ENCODE data around the gene PAK2. TPM values are rescaled to one million over a fixed set of nuclear protein-coding genes. Genes with fewer than 3 reads are reported as not detected.
A peak's percentile ranks its signal among the peaks of the same experiment; 100 is the strongest.
"Not testable (repeated sequence)": the region's sequence is repeated elsewhere in the genome, so short reads cannot be mapped to it uniquely, and the experiment has no call there.

Gene PAK2
- total and polyA plus RNA-seq, 2 donors = 29.1 to 47.4 TPM

DNA sequence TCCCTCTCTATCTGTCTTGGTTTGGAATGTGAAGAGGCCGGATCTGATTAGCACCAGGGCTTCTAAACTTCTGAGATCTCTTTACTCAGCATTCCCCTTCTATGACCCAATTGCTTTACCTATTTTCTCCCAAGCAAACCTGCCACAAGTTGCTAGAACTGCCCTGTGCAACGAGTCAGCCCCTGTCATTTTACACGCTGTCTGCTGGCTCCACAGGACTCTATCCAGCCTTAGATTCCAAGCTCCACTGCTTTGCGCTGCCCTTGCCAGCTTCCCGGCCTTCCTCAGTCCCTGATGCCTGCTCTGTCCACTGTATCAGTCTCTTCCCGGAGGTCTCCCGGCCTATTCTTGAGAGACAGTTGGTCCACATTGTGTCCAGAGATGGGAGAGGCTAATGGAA lies 39.9 kb upstream of the PAK2 start:
- peaks cover 0 to 8% of the 10 kb centered on the region in 2 donors for H3K9me3 ChIP-seq (ENCODE audit: control insufficient read depth in 2 of 2, insufficient read depth in 1 of 2, low read length in 1 of 2)
- no peak overlapping the region for H3K27ac ChIP-seq (ENCODE audit: low read depth in 1 of 2, low read length in 1 of 2)
- no peaks in the 10 kb centered on the region for H3K4me1 ChIP-seq (ENCODE audit: control insufficient read depth in 2 of 2, insufficient read depth in 2 of 2, low read length in 2 of 2)
- no peak for DNase-seq (ENCODE audit: low read depth in 6 of 9, low spot score in 9 of 9)
- no peaks in the 10 kb centered on the region for H3K36me3 ChIP-seq (ENCODE audit: control insufficient read depth in 2 of 2, insufficient read depth in 2 of 2, low read length in 1 of 2)
- no peaks in the 10 kb centered on the region for H3K27me3 ChIP-seq (ENCODE audit: control insufficient read depth in 2 of 2, insufficient read depth in 1 of 2, low read length in 1 of 2)
- no peak overlapping the region for H3K4me3 ChIP-seq (ENCODE audit: low read length in 2 of 2)
- 97% methylated on average over 7 of the region's 7 CpGs for WGBS

GRCh38 chr3:196700801-196701200 lies 38.9 kb upstream of the PAK2 start:
- Histone ChIP-seq H3K4me1 (ENCODE audit: control insufficient read depth in 2 of 2, insufficient read depth in 2 of 2, low read length in 2 of 2) (no peaks in the 10 kb centered on the region), H3K4me3 (ENCODE audit: low read length in 2 of 2) (no peak overlapping the region), H3K9me3 (ENCODE audit: control insufficient read depth in 2 of 2, insufficient read depth in 1 of 2, low read length in 1 of 2) (no peaks in the 10 kb centered on the region), H3K36me3 (ENCODE audit: control insufficient read depth in 2 of 2, insufficient read depth in 2 of 2, low read length in 1 of 2) (no peaks in the 10 kb centered on the region), H3K27me3 (ENCODE audit: control insufficient read depth in 2 of 2, insufficient read depth in 1 of 2, low read length in 1 of 2) (no peaks in the 10 kb centered on the region), H3K27ac (ENCODE audit: low read depth in 1 of 2, low read length in 1 of 2) (no peak overlapping the region)
- WGBS = 95% methylated on average over 4 of the region's 4 CpGs
- DNase-seq (ENCODE audit: low read depth in 6 of 9, low spot score in 9 of 9) = no peak

GRCh38 chr3:196706327-196706726 lies 33.3 kb upstream of the PAK2 start:
- no peaks in the 10 kb centered on the region for H3K9me3 ChIP-seq (ENCODE audit: control insufficient read depth in 2 of 2, insufficient read depth in 1 of 2, low read length in 1 of 2)
- H3K27ac ChIP-seq (ENCODE audit: low read depth in 1 of 2, low read length in 1 of 2) = no peak overlapping the region
- no peak for DNase-seq (ENCODE audit: low read depth in 6 of 9, low spot score in 9 of 9)
- H3K36me3 ChIP-seq (ENCODE audit: control insufficient read depth in 2 of 2, insufficient read depth in 2 of 2, low read length in 1 of 2) = peaks cover 0 to 5% of the 10 kb centered on the region in 2 donors
- H3K4me1 ChIP-seq (ENCODE audit: control insufficient read depth in 2 of 2, insufficient read depth in 2 of 2, low read length in 2 of 2) = peaks cover 2 to 4% of the 10 kb centered on the region in 2 donors
- H3K4me3 ChIP-seq (ENCODE audit: low read length in 2 of 2) = no peak overlapping the region
- WGBS = 75% methylated on average over 5 of the region's 5 CpGs
- no peaks in the 10 kb centered on the region for H3K27me3 ChIP-seq (ENCODE audit: control insufficient read depth in 2 of 2, insufficient read depth in 1 of 2, low read length in 1 of 2)

- H3K27me3 ChIP-seq (ENCODE audit: control insufficient read depth in 2 of 2, insufficient read depth in 1 of 2, low read length in 1 of 2) = no peaks in the 10 kb centered on the region
- no peak overlapping the region for H3K27ac ChIP-seq (ENCODE audit: low read depth in 1 of 2, low read length in 1 of 2)
- no peak for DNase-seq (ENCODE audit: low read depth in 6 of 9, low spot score in 9 of 9)
Measured at GRCh38 chr3:196706731-196707130, 32.9 kb upstream of the PAK2 start.

GRCh38 chr3:196707566-196707965 lies 32.1 kb upstream of the PAK2 start:
- H3K27me3 ChIP-seq (ENCODE audit: control insufficient read depth in 2 of 2, insufficient read depth in 1 of 2, low read length in 1 of 2) = no peaks in the 10 kb centered on the region
- no peaks in the 10 kb centered on the region for H3K9me3 ChIP-seq (ENCODE audit: control insufficient read depth in 2 of 2, insufficient read depth in 1 of 2, low read length in 1 of 2)
- peaks cover 0 to 5% of the 10 kb centered on the region in 2 donors for H3K36me3 ChIP-seq (ENCODE audit: control insufficient read depth in 2 of 2, insufficient read depth in 2 of 2, low read length in 1 of 2)
- WGBS = 96% methylated on average over 8 of the region's 8 CpGs
- peaks cover 5 to 8% of the 10 kb centered on the region in 2 donors for H3K4me1 ChIP-seq (ENCODE audit: control insufficient read depth in 2 of 2, insufficient read depth in 2 of 2, low read length in 2 of 2)
- DNase-seq (ENCODE audit: low read depth in 6 of 9, low spot score in 9 of 9) = no peak
- H3K4me3 ChIP-seq (ENCODE audit: low read length in 2 of 2) = no peak overlapping the region
- no peak overlapping the region for H3K27ac ChIP-seq (ENCODE audit: low read depth in 1 of 2, low read length in 1 of 2)

More at GRCh38 chr3:196706731-196707130, 32.9 kb upstream of the PAK2 start:
- no peaks in the 10 kb centered on the region for H3K9me3 ChIP-seq (ENCODE audit: control insufficient read depth in 2 of 2, insufficient read depth in 1 of 2, low read length in 1 of 2)
- H3K4me1 ChIP-seq (ENCODE audit: control insufficient read depth in 2 of 2, insufficient read depth in 2 of 2, low read length in 2 of 2) = peaks cover 5 to 8% of the 10 kb centered on the region in 2 donors
- WGBS = 100% methylated on average over 4 of the region's 4 CpGs
- no peak overlapping the region for H3K4me3 ChIP-seq (ENCODE audit: low read length in 2 of 2)
- peaks cover 0 to 5% of the 10 kb centered on the region in 2 donors for H3K36me3 ChIP-seq (ENCODE audit: control insufficient read depth in 2 of 2, insufficient read depth in 2 of 2, low read length in 1 of 2)

- Histone ChIP-seq H3K4me3 (ENCODE audit: low read length in 2 of 2) (no peak overlapping the region), H3K9me3 (ENCODE audit: control insufficient read depth in 2 of 2, insufficient read depth in 1 of 2, low read length in 1 of 2) (no peaks in the 10 kb centered on the region), H3K27me3 (ENCODE audit: control insufficient read depth in 2 of 2, insufficient read depth in 1 of 2, low read length in 1 of 2) (no peaks in the 10 kb centered on the region), H3K36me3 (ENCODE audit: control insufficient read depth in 2 of 2, insufficient read depth in 2 of 2, low read length in 1 of 2) (peaks cover 0 to 5% of the 10 kb centered on the region in 2 donors), H3K27ac (ENCODE audit: low read depth in 1 of 2, low read length in 1 of 2) (no peak overlapping the region), H3K4me1 (ENCODE audit: control insufficient read depth in 2 of 2, insufficient read depth in 2 of 2, low read length in 2 of 2) (peaks cover 5 to 12% of the 10 kb centered on the region in 2 donors)
- WGBS = 96% methylated on average over 7 of the region's 7 CpGs
- no peak for DNase-seq (ENCODE audit: low read depth in 6 of 9, low spot score in 9 of 9)
Measured at GRCh38 chr3:196708467-196708866, 31.2 kb upstream of the PAK2 start.

- WGBS = under 1% methylated on average over 68 of the region's 68 CpGs
- Histone ChIP-seq H3K9me3 (ENCODE audit: control insufficient read depth in 2 of 2, insufficient read depth in 1 of 2, low read length in 1 of 2) (no peaks in the 10 kb centered on the region), H3K4me1 (ENCODE audit: control insufficient read depth in 2 of 2, insufficient read depth in 2 of 2, low read length in 2 of 2) (peaks cover 5 to 16% of the 10 kb centered on the region in 2 donors), H3K27me3 (ENCODE audit: control insufficient read depth in 2 of 2, insufficient read depth in 1 of 2, low read length in 1 of 2) (no peaks in the 10 kb centered on the region), H3K36me3 (ENCODE audit: control insufficient read depth in 2 of 2, insufficient read depth in 2 of 2, low read length in 1 of 2) (peaks cover 0 to 5% of the 10 kb centered on the region in 2 donors), H3K27ac (ENCODE audit: low read depth in 1 of 2, low read length in 1 of 2) (peak within 1 kb of the TSS; percentile 97 to 98), H3K4me3 (ENCODE audit: low read length in 2 of 2) (peak within 1 kb of the TSS; percentile 84 to 95)
- DNase-seq (ENCODE audit: low read depth in 6 of 9, low spot score in 9 of 9) = peak; percentile 65 to 94 (median 85)
Measured at GRCh38 chr3:196711838-196712513, 27.7 kb upstream of the PAK2 start, which contains the start of the genes CEP19 and PIGX. Gene CEP19 (minus strand): TSS chr3:196712250. CDS start chr3:196708657, 3,593 bp downstream. Gene PIGX (plus strand): TSS chr3:196712377.

DNA sequence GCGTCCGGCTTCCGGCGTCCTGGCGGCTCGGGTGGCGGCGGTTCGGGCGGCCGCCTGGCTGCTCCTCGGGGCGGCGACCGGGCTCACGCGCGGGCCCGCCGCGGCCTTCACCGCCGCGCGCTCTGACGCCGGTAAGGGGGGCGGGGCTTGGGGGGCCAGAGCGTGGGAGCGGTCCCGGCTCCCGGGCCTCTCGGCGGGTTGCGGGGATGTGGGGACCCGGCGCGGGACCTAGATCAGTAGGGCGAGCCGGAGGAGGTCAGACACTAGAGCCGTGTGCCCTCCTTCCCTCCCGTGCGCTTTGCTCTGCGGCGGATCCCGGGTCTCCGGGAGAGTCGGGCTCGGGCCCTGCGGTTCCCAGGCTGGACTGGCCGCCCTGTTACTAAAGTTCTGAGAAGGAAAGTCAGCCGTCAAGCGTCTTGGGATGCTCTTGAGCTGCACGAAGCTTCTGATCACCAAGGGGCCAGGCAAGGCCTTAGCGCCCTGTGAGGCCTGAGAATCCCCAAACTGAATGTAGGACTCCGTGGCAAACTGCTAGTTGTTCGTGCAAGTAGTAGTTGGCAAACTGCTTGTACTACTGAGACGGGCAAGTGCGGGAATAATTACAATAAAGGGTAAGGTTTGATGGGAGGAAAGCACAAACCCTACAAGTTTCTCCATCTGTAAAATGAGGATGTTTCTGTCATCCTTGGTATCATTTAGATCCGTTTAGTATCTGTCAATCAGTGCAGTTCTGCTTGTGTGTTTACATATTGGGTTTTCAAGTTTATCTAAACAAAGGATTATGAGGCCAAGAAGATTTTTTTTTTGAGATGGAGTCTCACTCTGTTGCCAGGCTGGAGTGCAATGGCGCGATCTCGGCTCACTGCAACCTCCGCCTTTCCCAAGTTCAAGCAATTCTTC lies 26.9 kb upstream of the PAK2 start:
- peak overlapping the region; percentile 84 to 95 for H3K4me3 ChIP-seq (ENCODE audit: low read length in 2 of 2)
- 7% methylated on average over 64 of the region's 64 CpGs for WGBS
- peak overlapping the region; percentile 97 to 98 for H3K27ac ChIP-seq (ENCODE audit: low read depth in 1 of 2, low read length in 1 of 2)
- H3K27me3 ChIP-seq (ENCODE audit: control insufficient read depth in 2 of 2, insufficient read depth in 1 of 2, low read length in 1 of 2) = no peaks in the 10 kb centered on the region
- peaks cover 5 to 16% of the 10 kb centered on the region in 2 donors for H3K4me1 ChIP-seq (ENCODE audit: control insufficient read depth in 2 of 2, insufficient read depth in 2 of 2, low read length in 2 of 2)
- no peaks in the 10 kb centered on the region for H3K9me3 ChIP-seq (ENCODE audit: control insufficient read depth in 2 of 2, insufficient read depth in 1 of 2, low read length in 1 of 2)
- no peaks in the 10 kb centered on the region for H3K36me3 ChIP-seq (ENCODE audit: control insufficient read depth in 2 of 2, insufficient read depth in 2 of 2, low read length in 1 of 2)
- DNase-seq (ENCODE audit: low read depth in 6 of 9, low spot score in 9 of 9) = peak in 5 of 9 donors; percentile 15 to 47 (median 34)

DNA sequence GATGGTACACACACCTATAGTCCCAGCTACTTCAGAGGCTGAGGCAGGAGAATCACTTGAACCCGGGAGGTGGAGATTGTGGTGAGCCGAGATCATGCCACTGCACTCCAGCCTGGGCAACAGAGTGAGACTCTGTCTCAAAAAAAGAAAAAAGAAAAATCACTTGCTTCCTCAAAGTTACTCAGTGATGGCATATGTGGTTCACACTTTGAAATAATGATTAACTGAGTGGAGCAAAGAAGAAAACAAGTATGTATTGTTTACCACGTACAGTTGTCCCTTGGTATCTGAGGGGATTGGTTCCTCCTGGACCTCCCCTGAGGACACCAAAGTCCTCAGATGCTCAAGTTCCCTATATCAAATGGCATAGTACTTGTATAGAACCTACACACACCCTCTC lies 22.5 kb upstream of the PAK2 start:
- 95% methylated on average over 3 of the region's 3 CpGs for WGBS
- H3K27me3 ChIP-seq (ENCODE audit: control insufficient read depth in 2 of 2, insufficient read depth in 1 of 2, low read length in 1 of 2); H3K4me1 ChIP-seq (ENCODE audit: control insufficient read depth in 2 of 2, insufficient read depth in 2 of 2, low read length in 2 of 2); H3K4me3 ChIP-seq (ENCODE audit: low read length in 2 of 2); DNase-seq (ENCODE audit: low read depth in 6 of 9, low spot score in 9 of 9); H3K27ac ChIP-seq (ENCODE audit: low read depth in 1 of 2, low read length in 1 of 2); H3K9me3 ChIP-seq (ENCODE audit: control insufficient read depth in 2 of 2, insufficient read depth in 1 of 2, low read length in 1 of 2): not testable (repeated sequence)
- H3K36me3 ChIP-seq (ENCODE audit: control insufficient read depth in 2 of 2, insufficient read depth in 2 of 2, low read length in 1 of 2) = peaks cover 12 to 14% of the 10 kb centered on the region in 2 donors
